LNCaP clone FGC (cell line): Measurements from ENCODE around the gene PLCD1.

ENCODE experiments used
- DNase-seq: peaks from one replicate; pipeline ENCODE4 v3.0.0-alpha.2; 2011; ENCODE audit warnings: low read depth
- H3K4me3 ChIP-seq: 2 replicates; pipeline ENCODE4 v1.5.1; 2011; ENCODE audit warnings: mild to moderate bottlenecking, low read depth, low read length, control low read depth
- TF ChIP-seq, protein P1 (sequence below): IDR thresholded peaks from 2 replicates; pipeline ENCODE4 v1.5.1; 2012; ENCODE audit warnings: mild to moderate bottlenecking; ENCODE audit not compliant: control insufficient read depth, insufficient read depth; ENCODE audit errors: extremely low read depth

PLCD1 gene

GRCh38 chr3:38006031-38006430 is 23.4 kb downstream of the PLCD1 start:
- DNase-seq: no peak
- no peak overlapping the region for H3K4me3 ChIP-seq
- TF ChIP-seq, protein P1, sequence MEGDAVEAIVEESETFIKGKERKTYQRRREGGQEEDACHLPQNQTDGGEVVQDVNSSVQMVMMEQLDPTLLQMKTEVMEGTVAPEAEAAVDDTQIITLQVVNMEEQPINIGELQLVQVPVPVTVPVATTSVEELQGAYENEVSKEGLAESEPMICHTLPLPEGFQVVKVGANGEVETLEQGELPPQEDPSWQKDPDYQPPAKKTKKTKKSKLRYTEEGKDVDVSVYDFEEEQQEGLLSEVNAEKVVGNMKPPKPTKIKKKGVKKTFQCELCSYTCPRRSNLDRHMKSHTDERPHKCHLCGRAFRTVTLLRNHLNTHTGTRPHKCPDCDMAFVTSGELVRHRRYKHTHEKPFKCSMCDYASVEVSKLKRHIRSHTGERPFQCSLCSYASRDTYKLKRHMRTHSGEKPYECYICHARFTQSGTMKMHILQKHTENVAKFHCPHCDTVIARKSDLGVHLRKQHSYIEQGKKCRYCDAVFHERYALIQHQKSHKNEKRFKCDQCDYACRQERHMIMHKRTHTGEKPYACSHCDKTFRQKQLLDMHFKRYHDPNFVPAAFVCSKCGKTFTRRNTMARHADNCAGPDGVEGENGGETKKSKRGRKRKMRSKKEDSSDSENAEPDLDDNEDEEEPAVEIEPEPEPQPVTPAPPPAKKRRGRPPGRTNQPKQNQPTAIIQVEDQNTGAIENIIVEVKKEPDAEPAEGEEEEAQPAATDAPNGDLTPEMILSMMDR: no peak

- no peak overlapping the region for H3K4me3 ChIP-seq
- TF ChIP-seq, protein P1: no peak
- DNase-seq: no peak
Measured at GRCh38 chr3:38005076-38006020, 24.1 kb downstream of the PLCD1 start.

- no peak overlapping the region for H3K4me3 ChIP-seq
- DNase-seq: no peak
- TF ChIP-seq, protein P1: peak; percentile 91
Measured at GRCh38 chr3:38004415-38005075, 24.9 kb downstream of the PLCD1 start.

- no peak for DNase-seq
Measured at GRCh38 chr3:38003817-38004414, 25.5 kb downstream of the PLCD1 start.

DNA sequence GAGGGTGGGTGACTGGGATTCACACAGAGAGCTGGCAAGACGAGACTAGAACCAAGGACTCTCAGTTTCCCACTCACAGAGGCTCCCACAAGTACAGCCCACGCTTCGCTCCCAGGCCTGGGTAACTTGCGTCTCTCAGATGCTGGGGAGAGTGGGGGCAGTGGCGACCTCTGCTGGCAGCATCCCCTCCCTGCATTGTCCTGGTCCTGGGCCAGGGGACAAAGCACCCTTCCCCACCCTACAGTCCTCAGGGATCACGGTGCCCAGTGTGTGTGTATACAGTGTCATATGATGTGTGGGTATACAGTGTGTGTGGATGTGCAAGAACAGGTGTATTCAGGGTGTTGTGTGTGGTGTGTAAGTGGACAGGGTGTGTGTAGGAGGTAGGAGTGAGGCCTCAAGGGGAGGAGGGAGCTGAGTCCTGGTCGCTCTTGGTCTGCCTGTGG is 26.0 kb downstream of the PLCD1 start:
- H3K4me3 ChIP-seq: no peak overlapping the region
- TF ChIP-seq, protein P1: peak; percentile 81
- DNase-seq: no peak

More at GRCh38 chr3:38003817-38004414, 25.5 kb downstream of the PLCD1 start:
- no peak overlapping the region for H3K4me3 ChIP-seq
- TF ChIP-seq, protein P1: no peak

DNA sequence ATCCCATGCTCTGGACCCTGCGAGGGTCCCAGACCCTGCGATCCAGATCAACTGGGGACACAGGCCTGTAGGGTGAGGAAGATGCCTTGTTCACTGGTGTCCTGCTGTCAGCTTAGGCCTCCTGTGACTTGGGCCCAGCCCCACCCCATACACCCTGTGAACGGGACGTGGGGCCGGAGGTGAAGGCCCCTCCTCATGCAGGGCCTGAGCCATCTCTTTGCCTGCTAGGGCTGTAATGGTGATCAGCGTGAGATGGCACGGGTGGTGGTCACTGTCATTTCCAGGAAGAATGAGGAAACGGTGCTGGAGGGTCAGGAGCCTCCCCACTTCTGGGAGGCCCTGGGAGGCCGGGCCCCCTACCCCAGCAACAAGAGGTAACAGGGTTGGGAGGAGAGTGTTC is 26.5 kb downstream of the PLCD1 start:
- H3K4me3 ChIP-seq: no peak overlapping the region
- TF ChIP-seq, protein P1: no peak
- no peak for DNase-seq
